Testis (tissue), 3 donors: ENCODE measurements around the gene TC2N. TPM values are rescaled to one million over a fixed set of nuclear protein-coding genes. Genes with fewer than 3 reads are reported as not detected.

Experiments
- DNase-seq: peaks from one replicate; pipeline ENCODE4 v3.0.0-alpha.2; 2019
- H3K27ac ChIP-seq, 2 donors: fragments of 200-600 bp; sonication (generic); one replicate each; pipeline ENCODE4 v1.5.1; 2019
- H3K27me3 ChIP-seq: fragments of 200-600 bp; sonication (generic); one replicate; pipeline ENCODE4 v1.5.1; 2019
- H3K36me3 ChIP-seq: fragments of 200-600 bp; sonication (generic); one replicate; pipeline ENCODE4 v1.5.1; 2017; ENCODE audit warnings: low read depth; ENCODE audit errors: missing control alignments
- H3K4me1 ChIP-seq: fragments of 200-600 bp; sonication (generic); one replicate; pipeline ENCODE4 v1.5.1; 2019
- H3K4me3 ChIP-seq, 2 donors: fragments of 200-600 bp; sonication (generic); one replicate each; pipeline ENCODE4 v1.5.1; 2017 to 2019
- H3K9me3 ChIP-seq: fragments of 200-600 bp; sonication (generic); one replicate; pipeline ENCODE4 v1.5.1; 2017
- CTCF ChIP-seq, 3 experiments: fragments of 450-650 bp in 2 of 3; fragments of 200-600 bp in 1 of 3; sonication (generic) in 1 of 3; IDR thresholded peaks; one replicate each; pipeline ENCODE4 v1.5.1; 2016 to 2019; ENCODE audit warnings: antibody characterized with exemption in 3 of 3, mild to moderate bottlenecking in 2 of 3, moderate library complexity in 1 of 3
- POLR2A ChIP-seq: fragments of 450-650 bp; IDR thresholded peaks from one replicate; pipeline ENCODE4 v1.6.1; 2017; ENCODE audit warnings: antibody characterized with exemption, mild to moderate bottlenecking, moderate library complexity
- WGBS, 2 donors: methylation state at CpG; one replicate each; pipeline ENCODE4 v1.1.5; 2018; 5-methylcytosine and 5-hydroxymethylcytosine counted together
- intact Hi-C: fragments of 100-400 bp; cut with DNase I; formaldehyde crosslinking; loops from one replicate; pipeline ENCODE4 v1.15.1; 2023; ENCODE audit warnings: low total_unique reads
- polyA plus RNA-seq: library from polyadenylated mRNA; stranded (reverse); fragments of 350-450 nt; fragmentation: Illumina TruSeq; extraction: RNeasy Lipid Tissue Mini Kit (QIAGEN cat#74804); gene quantifications from one replicate; pipeline ENCODE4 v1.2.3, GENCODE V29; 2014; ENCODE audit warnings: low read depth, low replicate concordance; ENCODE audit not compliant: insufficient read depth
- total RNA-seq, 2 donors: library from RNA; depleted of rRNA; stranded (reverse); fragments of >200 nt; gene quantifications; one replicate each; pipeline ENCODE4 v1.2.3, GENCODE V29; 2016

TC2N gene
- total and polyA plus RNA-seq, 3 donors from 2014 or later = 17.2 to 24.3 (median 19.6) TPM

- peak overlapping the region in 1 of 2 donors; percentile 51 for H3K27ac ChIP-seq
- no peak for DNase-seq
- no peaks in the 10 kb centered on the region for H3K27me3 ChIP-seq
- H3K9me3 ChIP-seq = no peaks in the 10 kb centered on the region
- no peaks in the 10 kb centered on the region for H3K36me3 ChIP-seq
- intact Hi-C loops = no loop called here
- no peaks in the 10 kb centered on the region for H3K4me1 ChIP-seq
- TF ChIP-seq POLR2A = no peak
- no peak for TF ChIP-seq CTCF (IDR thresholded peaks at IDR 0.05)
- no peak overlapping the region for H3K4me3 ChIP-seq
- WGBS, 2 donors = 76 to 77% methylated on average over 6 of the region's 6 CpGs
Observed at GRCh38 chr14:91866511-91867295, 633 bp downstream of the TC2N start.

GRCh38 chr14:91866061-91866460 lies 1.3 kb downstream of the TC2N start:
- WGBS, 2 donors = 67 to 70% methylated on average over 2 of the region's 2 CpGs
- no peak for TF ChIP-seq POLR2A
- TF ChIP-seq CTCF (IDR thresholded peaks at IDR 0.05) = no peak
- no peak for DNase-seq
- H3K9me3 ChIP-seq = no peaks in the 10 kb centered on the region
- H3K36me3 ChIP-seq = no peaks in the 10 kb centered on the region
- no peaks in the 10 kb centered on the region for H3K27me3 ChIP-seq
- H3K4me1 ChIP-seq = no peaks in the 10 kb centered on the region
- intact Hi-C loops = no loop called here
- peak overlapping the region in 1 of 2 donors; percentile 51 for H3K27ac ChIP-seq
- H3K4me3 ChIP-seq = no peak overlapping the region

- no peaks in the 10 kb centered on the region for H3K27me3 ChIP-seq
- no peaks in the 10 kb centered on the region for H3K9me3 ChIP-seq
- intact Hi-C loops = no loop called here
- H3K27ac ChIP-seq = no peak overlapping the region
- H3K4me1 ChIP-seq = no peaks in the 10 kb centered on the region
- 76 to 78% methylated on average over 4 of the region's 4 CpGs for WGBS, 2 donors
- H3K4me3 ChIP-seq = no peak overlapping the region
- H3K36me3 ChIP-seq = no peaks in the 10 kb centered on the region
- TF ChIP-seq CTCF (IDR thresholded peaks at IDR 0.05) (no peak), POLR2A (no peak)
- DNase-seq = no peak
Observed at GRCh38 chr14:91862417-91862816, 4.9 kb downstream of the TC2N start.

GRCh38 chr14:91861091-91861490 lies 6.2 kb downstream of the TC2N start:
- no peaks in the 10 kb centered on the region for H3K27me3 ChIP-seq
- H3K36me3 ChIP-seq = no peaks in the 10 kb centered on the region
- DNase-seq = no peak
- H3K9me3 ChIP-seq = no peaks in the 10 kb centered on the region
- intact Hi-C loops = no loop called here
- WGBS, 2 donors = 81 to 86% methylated on average over 2 of the region's 2 CpGs
- H3K27ac ChIP-seq = no peak overlapping the region
- TF ChIP-seq POLR2A (no peak), CTCF (IDR thresholded peaks at IDR 0.05) (no peak)
- no peaks in the 10 kb centered on the region for H3K4me1 ChIP-seq
- no peak overlapping the region for H3K4me3 ChIP-seq

GRCh38 chr14:91860238-91860637 lies 7.1 kb downstream of the TC2N start:
- no peak for DNase-seq
- Histone ChIP-seq H3K4me1 (no peaks in the 10 kb centered on the region), H3K36me3 (no peaks in the 10 kb centered on the region), H3K27me3 (no peaks in the 10 kb centered on the region), H3K4me3 (no peak overlapping the region), H3K9me3 (no peaks in the 10 kb centered on the region), H3K27ac (no peak overlapping the region)
- intact Hi-C loops = no loop called here
- TF ChIP-seq POLR2A (no peak), CTCF (IDR thresholded peaks at IDR 0.05) (no peak)
